Endothelial cell of umbilical vein (primary cell): ENCODE measurements around the gene CBX3.

Experiments used
- MYC ChIP-seq: IDR thresholded peaks from one replicate; pipeline ENCODE4 v1.6.1; 2011; ENCODE audit warnings: mild to moderate bottlenecking, low read depth, low read length
- POLR2A ChIP-seq: IDR thresholded peaks from 2 replicates; pipeline ENCODE4 v1.6.1; 2012; ENCODE audit warnings: low read depth, mild to moderate bottlenecking, control low read depth, low read length
- POLR2AphosphoS5 ChIP-seq: IDR thresholded peaks from 2 replicates; pipeline ENCODE4 v1.6.1; 2012; ENCODE audit warnings: low read depth, mild to moderate bottlenecking, control low read depth, low read length, moderate library complexity; ENCODE audit not compliant: insufficient read depth
- TF ChIP-seq, protein P1 (sequence below), 2 donors: IDR thresholded peaks; 1 replicate in 1 of 2; 2 replicates in 1 of 2; pipeline ENCODE4 v1.5.1; 2011; ENCODE audit warnings: low read length in 2 of 2, mild to moderate bottlenecking in 2 of 2, moderate library complexity in 2 of 2, control low read depth in 1 of 2, inconsistent platforms in 1 of 2, low read depth in 1 of 2; ENCODE audit not compliant: insufficient read depth in 1 of 2; ENCODE audit errors: extremely low read depth in 1 of 2

GRCh38 chr7:26151953-26152781, 49.4 kb upstream of the CBX3 start, which contains the start of gene NFE2L3:
- TF ChIP-seq, protein P1, sequence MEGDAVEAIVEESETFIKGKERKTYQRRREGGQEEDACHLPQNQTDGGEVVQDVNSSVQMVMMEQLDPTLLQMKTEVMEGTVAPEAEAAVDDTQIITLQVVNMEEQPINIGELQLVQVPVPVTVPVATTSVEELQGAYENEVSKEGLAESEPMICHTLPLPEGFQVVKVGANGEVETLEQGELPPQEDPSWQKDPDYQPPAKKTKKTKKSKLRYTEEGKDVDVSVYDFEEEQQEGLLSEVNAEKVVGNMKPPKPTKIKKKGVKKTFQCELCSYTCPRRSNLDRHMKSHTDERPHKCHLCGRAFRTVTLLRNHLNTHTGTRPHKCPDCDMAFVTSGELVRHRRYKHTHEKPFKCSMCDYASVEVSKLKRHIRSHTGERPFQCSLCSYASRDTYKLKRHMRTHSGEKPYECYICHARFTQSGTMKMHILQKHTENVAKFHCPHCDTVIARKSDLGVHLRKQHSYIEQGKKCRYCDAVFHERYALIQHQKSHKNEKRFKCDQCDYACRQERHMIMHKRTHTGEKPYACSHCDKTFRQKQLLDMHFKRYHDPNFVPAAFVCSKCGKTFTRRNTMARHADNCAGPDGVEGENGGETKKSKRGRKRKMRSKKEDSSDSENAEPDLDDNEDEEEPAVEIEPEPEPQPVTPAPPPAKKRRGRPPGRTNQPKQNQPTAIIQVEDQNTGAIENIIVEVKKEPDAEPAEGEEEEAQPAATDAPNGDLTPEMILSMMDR (IDR thresholded peaks at IDR 0.05; ENCODE audit: extremely low read depth in 1 of 2, insufficient read depth in 1 of 2, low read depth in 1 of 2, low read length in 2 of 2): peak in 1 of 2 donors; percentile 7
- TF ChIP-seq POLR2A (peak; percentile 46), POLR2AphosphoS5 (peak; percentile 62), MYC (no peak)
